Cerebellar nuclear complex (tissue), 1 donor: ENCODE data around the gene COG5.
"Not testable (repeated sequence)": the region's sequence is repeated elsewhere in the genome, so short reads cannot be mapped to it uniquely, and the experiment has no call there.

ENCODE experiments used
- DNase-seq, 2 experiments: peaks; one replicate each; lab custom pipeline; 2025; lab: John Stamatoyannopoulos, UW

The COG5 gene

GRCh38 chr7:107579885-107580715, 16.4 kb upstream of the COG5 start, which contains the start of gene BCAP29:
BCAP29 (plus strand) TSS chr7:107580246; CDS start chr7:107580773, 527 bp downstream.
- peak in 1 of 2 experiments; percentile 20 for DNase-seq

- no peak for DNase-seq
Observed at GRCh38 chr7:107579554-107579884, 15.8 kb upstream of the COG5 start.

- no peak for DNase-seq
Observed at GRCh38 chr7:107573537-107573936, 9.8 kb upstream of the COG5 start.

- no peak for DNase-seq
Observed at GRCh38 chr7:107570298-107570697, 6.6 kb upstream of the COG5 start.

GRCh38 chr7:107564553-107565298, 1.0 kb upstream of the COG5 start:
- DNase-seq: no peak

- DNase-seq: no peak
Observed at GRCh38 chr7:107563081-107563774, 492 bp downstream of the COG5 start.

GRCh38 chr7:107560898-107561516, 2.7 kb downstream of the COG5 start:
- DNase-seq: no peak

- DNase-seq: no peak
Observed at GRCh38 chr7:107559864-107560263, 3.9 kb downstream of the COG5 start.

GRCh38 chr7:107555893-107556292, 7.8 kb downstream of the COG5 start:
- no peak for DNase-seq

- no peak for DNase-seq
Observed at GRCh38 chr7:107551936-107552335, 11.8 kb downstream of the COG5 start.

GRCh38 chr7:107544848-107545591, 18.7 kb downstream of the COG5 start:
- DNase-seq: no peak

GRCh38 chr7:107543338-107543993, 20.3 kb downstream of the COG5 start:
- no peak for DNase-seq

GRCh38 chr7:107538001-107538400, 25.7 kb downstream of the COG5 start:
- no peak for DNase-seq

- DNase-seq: not testable (repeated sequence)
Observed at GRCh38 chr7:107537228-107537627, 26.5 kb downstream of the COG5 start.

- DNase-seq: no peak
Observed at GRCh38 chr7:107534139-107534538, 29.6 kb downstream of the COG5 start.

GRCh38 chr7:107530751-107531150, 33.0 kb downstream of the COG5 start:
- DNase-seq: no peak

- no peak for DNase-seq
Observed at GRCh38 chr7:107528461-107528860, 35.3 kb downstream of the COG5 start.

GRCh38 chr7:107527196-107527595, 36.5 kb downstream of the COG5 start:
- DNase-seq: no peak

- no peak for DNase-seq
Observed at GRCh38 chr7:107526672-107527071, 37.0 kb downstream of the COG5 start.

- DNase-seq: no peak
Observed at GRCh38 chr7:107506674-107507339, 56.9 kb downstream of the COG5 start.
